ENCODE data around the gene PLK3. TPM values are rescaled to one million over a fixed set of nuclear protein-coding genes. Genes with fewer than 3 reads are reported as not detected.

Gene PLK3
- total and polyA plus RNA-seq, 2 of the 4 experiments (the other 2 are of a cell fraction): 15.8 to 51.6 TPM

DNA sequence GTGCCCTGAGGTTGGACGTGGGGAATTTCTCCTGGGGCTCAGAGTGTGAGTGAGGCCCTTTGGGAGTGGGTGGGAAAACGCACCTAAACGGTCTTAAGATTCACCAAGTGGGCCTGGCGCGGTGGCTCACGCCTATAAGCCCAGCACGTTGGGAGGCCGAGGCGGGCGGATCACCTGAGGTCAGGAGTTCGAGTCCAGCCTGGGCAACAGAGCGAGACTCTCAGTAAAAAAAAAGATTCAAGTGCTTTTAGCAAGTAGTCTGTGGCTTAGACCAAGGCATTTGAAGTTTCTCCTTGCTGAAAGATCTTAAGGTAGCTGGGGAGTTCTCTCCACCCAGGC lies 23.5 kb upstream of the PLK3 start:
- Histone ChIP-seq H2AK5ac (ENCODE audit: low read depth, low read length) (peak overlapping the region; percentile 95; the same call in 1 of the 2 replicates), H3K18ac (ENCODE audit: low read depth, low read length) (no peak overlapping the region), H3K9me3 (ENCODE audit: control insufficient read depth, insufficient read depth, low read length) (no peaks in the 10 kb centered on the region), H3K9ac (ENCODE audit: low read depth, low read length) (peak overlapping the region; percentile 98), H2AFZ (replicated peaks; ENCODE audit: low read length, poor library complexity) (peak overlapping the region; percentile 3), H2BK120ac (ENCODE audit: low read depth, low read length) (no peak overlapping the region), H3K23ac (ENCODE audit: low read depth, low read length) (peak overlapping the region; percentile 89; the same call in 1 of the 2 replicates), H2BK15ac (ENCODE audit: low read depth, low read length) (no peak overlapping the region), H4K8ac (ENCODE audit: low read depth in 2 of 2, low read length in 2 of 2) (no peak overlapping the region), H3K4me1 (ENCODE audit: control insufficient read depth, insufficient read depth, low read length) (peaks cover 12% of the 10 kb centered on the region), H3K4me3 (ENCODE audit: insufficient read depth, low read depth, low read length) (peak overlapping the region; percentile 78), H3K14ac (replicated peaks; ENCODE audit: low read depth, low read length) (peak overlapping the region; percentile 93), H3K56ac (ENCODE audit: extremely low read depth, insufficient read depth, low read length) (peak overlapping the region; percentile 69), H2BK20ac (ENCODE audit: low read depth, low read length) (no peak overlapping the region), H3K27me3 (ENCODE audit: control insufficient read depth, insufficient read depth, low read length) (no peaks in the 10 kb centered on the region), H2BK5ac (ENCODE audit: low read depth, low read length, poor library complexity, severe bottlenecking) (peak overlapping the region; percentile 75), H4K91ac (ENCODE audit: insufficient read depth, low read depth, low read length) (no peak overlapping the region), H3K4ac (ENCODE audit: low read depth, low read length) (peak overlapping the region; percentile 92), H3K9me1 (ENCODE audit: insufficient read depth, low read length) (peaks cover 19% of the 10 kb centered on the region), H3K36me3 (ENCODE audit: control insufficient read depth, insufficient read depth, low read length) (peaks cover 44% of the 10 kb centered on the region), H3K27ac (ENCODE audit: insufficient read depth, low read length) (peak overlapping the region; percentile 80), H3K4me2 (ENCODE audit: low read depth, low read length) (peak overlapping the region; percentile 98), H2AK9ac (replicated peaks; ENCODE audit: low read depth, low read length, poor library complexity) (peak overlapping the region; percentile 99), H4K5ac (ENCODE audit: low read depth, low read length) (no peak overlapping the region), H3K79me1 (ENCODE audit: low read depth in 1 of 2, low read length in 2 of 2) (peaks cover 17 to 65% of the 10 kb centered on the region in 2 experiments), H4K20me1 (ENCODE audit: insufficient read depth, low read length) (peaks cover 51% of the 10 kb centered on the region)
- POLR2A ChIA-PET (ENCODE audit: unreplicated experiment): no interaction called here
- no TSS peak for BruUV-seq (replicated peaks)
- TF ChIP-seq CHD1 (IDR thresholded peaks at IDR 0.05; ENCODE audit: low read depth, low read length) (no peak), RFX5 (IDR thresholded peaks at IDR 0.05; ENCODE audit: low read depth, low read length) (no peak), RAD21 (IDR thresholded peaks at IDR 0.05; ENCODE audit: low read length) (no peak), FOS (IDR thresholded peaks at IDR 0.05; ENCODE audit: low read depth, low read length) (no peak), POLR2A (IDR thresholded peaks at IDR 0.05; ENCODE audit: low read depth, low read length) (no peak), MAZ (IDR thresholded peaks at IDR 0.05; ENCODE audit: borderline replicate concordance, low read depth, low read length) (no peak)
- TF ChIP-seq, protein P1, sequence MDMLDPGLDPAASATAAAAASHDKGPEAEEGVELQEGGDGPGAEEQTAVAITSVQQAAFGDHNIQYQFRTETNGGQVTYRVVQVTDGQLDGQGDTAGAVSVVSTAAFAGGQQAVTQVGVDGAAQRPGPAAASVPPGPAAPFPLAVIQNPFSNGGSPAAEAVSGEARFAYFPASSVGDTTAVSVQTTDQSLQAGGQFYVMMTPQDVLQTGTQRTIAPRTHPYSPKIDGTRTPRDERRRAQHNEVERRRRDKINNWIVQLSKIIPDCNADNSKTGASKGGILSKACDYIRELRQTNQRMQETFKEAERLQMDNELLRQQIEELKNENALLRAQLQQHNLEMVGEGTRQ (IDR thresholded peaks at IDR 0.05; ENCODE audit: low read depth, low read length): no peak
- TF ChIP-seq, protein P2, sequence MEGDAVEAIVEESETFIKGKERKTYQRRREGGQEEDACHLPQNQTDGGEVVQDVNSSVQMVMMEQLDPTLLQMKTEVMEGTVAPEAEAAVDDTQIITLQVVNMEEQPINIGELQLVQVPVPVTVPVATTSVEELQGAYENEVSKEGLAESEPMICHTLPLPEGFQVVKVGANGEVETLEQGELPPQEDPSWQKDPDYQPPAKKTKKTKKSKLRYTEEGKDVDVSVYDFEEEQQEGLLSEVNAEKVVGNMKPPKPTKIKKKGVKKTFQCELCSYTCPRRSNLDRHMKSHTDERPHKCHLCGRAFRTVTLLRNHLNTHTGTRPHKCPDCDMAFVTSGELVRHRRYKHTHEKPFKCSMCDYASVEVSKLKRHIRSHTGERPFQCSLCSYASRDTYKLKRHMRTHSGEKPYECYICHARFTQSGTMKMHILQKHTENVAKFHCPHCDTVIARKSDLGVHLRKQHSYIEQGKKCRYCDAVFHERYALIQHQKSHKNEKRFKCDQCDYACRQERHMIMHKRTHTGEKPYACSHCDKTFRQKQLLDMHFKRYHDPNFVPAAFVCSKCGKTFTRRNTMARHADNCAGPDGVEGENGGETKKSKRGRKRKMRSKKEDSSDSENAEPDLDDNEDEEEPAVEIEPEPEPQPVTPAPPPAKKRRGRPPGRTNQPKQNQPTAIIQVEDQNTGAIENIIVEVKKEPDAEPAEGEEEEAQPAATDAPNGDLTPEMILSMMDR (conservative IDR thresholded peaks at IDR 0.05; ENCODE audit: low read depth, low read length): no peak
- TF ChIP-seq, protein P3, sequence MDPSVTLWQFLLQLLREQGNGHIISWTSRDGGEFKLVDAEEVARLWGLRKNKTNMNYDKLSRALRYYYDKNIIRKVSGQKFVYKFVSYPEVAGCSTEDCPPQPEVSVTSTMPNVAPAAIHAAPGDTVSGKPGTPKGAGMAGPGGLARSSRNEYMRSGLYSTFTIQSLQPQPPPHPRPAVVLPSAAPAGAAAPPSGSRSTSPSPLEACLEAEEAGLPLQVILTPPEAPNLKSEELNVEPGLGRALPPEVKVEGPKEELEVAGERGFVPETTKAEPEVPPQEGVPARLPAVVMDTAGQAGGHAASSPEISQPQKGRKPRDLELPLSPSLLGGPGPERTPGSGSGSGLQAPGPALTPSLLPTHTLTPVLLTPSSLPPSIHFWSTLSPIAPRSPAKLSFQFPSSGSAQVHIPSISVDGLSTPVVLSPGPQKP (IDR thresholded peaks at IDR 0.05; ENCODE audit: borderline replicate concordance, low read depth, low read length): no peak
- DNase-seq (no peak), ATAC-seq (ENCODE audit: low read depth) (no peak)
- dilution Hi-C loops (cut with HindIII; ENCODE audit: low sequenced_read_pairs, unreplicated experiment): no loop called here
- in situ Hi-C loops (cut with MboI; ENCODE audit: low sequenced_read_pairs): no loop called here
- CTCF ChIA-PET: interaction anchor here (1.2 kb wide), 1 partner anchor 23 kb away, joined by 3 read pairs; the partner anchor contains the start of gene PLK3
- intact Hi-C loops (cut with micrococcal nuclease): loop anchor here (2.0 kb wide), 1 partner anchor 46 kb away; the partner anchor contains the start of gene RNU5D-1
- 42% methylated on average over 4 of the region's 12 CpGs; no CpG with 5 or more reads in 1 of the 2 experiments for WGBS, 2 experiments (ENCODE audit: extremely low coverage in 2 of 2, insufficient read length in 1 of 2)
